Gastroesophageal sphincter (tissue), 4 donors: Measurements from ENCODE around the gene USP25. TPM values are rescaled to one million over a fixed set of nuclear protein-coding genes. Genes with fewer than 3 reads are reported as not detected.
"Not testable (repeated sequence)": the region's sequence is repeated elsewhere in the genome, so short reads cannot be mapped to it uniquely, and the experiment has no call there.

Source experiments
- ATAC-seq: fragments of 150-250 bp; one replicate; pipeline ENCODE4 v1.9.1; 2016; ENCODE audit warnings: mild to moderate bottlenecking, moderate library complexity
- H3K27ac ChIP-seq, 4 donors: fragments of 200-600 bp; sonication (generic) in 3 of 4; 1 replicate in 3 of 4; 2 replicates in 1 of 4; pipeline ENCODE4 v1.5.1; 2016 to 2019
- H3K27me3 ChIP-seq: fragments of 200-600 bp; sonication (generic); one replicate; pipeline ENCODE4 v1.5.1; 2019
- H3K36me3 ChIP-seq, 2 donors: fragments of 200-600 bp; sonication (generic); one replicate each; pipeline ENCODE4 v1.5.1; 2019; ENCODE audit warnings: control low read depth in 1 of 2
- H3K4me1 ChIP-seq, 3 donors: fragments of 200-600 bp; sonication (generic); 1 replicate in 2 of 3; 2 replicates in 1 of 3; pipeline ENCODE4 v1.5.1; 2016 to 2019; ENCODE audit warnings: control low read depth in 2 of 3
- H3K4me3 ChIP-seq, 2 donors: fragments of 200-600 bp; sonication (generic); one replicate each; pipeline ENCODE4 v1.5.1; 2019; ENCODE audit warnings: mild to moderate bottlenecking in 1 of 2, moderate library complexity in 1 of 2
- H3K9me3 ChIP-seq, 3 donors: fragments of 200-600 bp; sonication (generic); one replicate each; pipeline ENCODE4 v1.5.1; 2017 to 2019; ENCODE audit warnings: control low read depth in 2 of 3
- EP300 ChIP-seq: sonication (generic); formaldehyde crosslinking; IDR thresholded peaks from one replicate; pipeline ENCODE4 v1.6.1; 2017; ENCODE audit warnings: antibody characterized with exemption, mild to moderate bottlenecking
- POLR2A ChIP-seq, 2 donors: fragments of 450-650 bp; IDR thresholded peaks; one replicate each; pipeline ENCODE4 v1.6.1; 2017; ENCODE audit warnings: antibody characterized with exemption in 2 of 2, mild to moderate bottlenecking in 2 of 2, moderate library complexity in 1 of 2
- POLR2AphosphoS5 ChIP-seq: sonication (generic); formaldehyde crosslinking; IDR thresholded peaks from one replicate; pipeline ENCODE4 v1.6.1; 2017; ENCODE audit warnings: antibody characterized with exemption
- WGBS, 2 donors: methylation state at CpG; one replicate each; pipeline ENCODE4 v1.1.5; 2018; ENCODE audit warnings: low coverage in 1 of 2; 5-methylcytosine and 5-hydroxymethylcytosine counted together
- total RNA-seq, 4 donors: library from RNA; depleted of rRNA; stranded (reverse); fragments of >200 nt; gene quantifications; one replicate each; pipeline ENCODE4 v1.1.0, GENCODE V29; 2016
- TF ChIP-seq, protein P1 (sequence below), 4 experiments: fragments of 200-600 bp in 2 of 4; fragments of 450-650 bp in 2 of 4; sonication (generic) in 1 of 4; IDR thresholded peaks; one replicate each; pipeline ENCODE4 v1.5.1; 2017 to 2019; ENCODE audit warnings: antibody characterized with exemption in 4 of 4, mild to moderate bottlenecking in 2 of 4, moderate library complexity in 2 of 4

Gene USP25
- total RNA-seq, 4 donors from 2014 or later: 51.2 to 77.3 (median 59.5) TPM

DNA sequence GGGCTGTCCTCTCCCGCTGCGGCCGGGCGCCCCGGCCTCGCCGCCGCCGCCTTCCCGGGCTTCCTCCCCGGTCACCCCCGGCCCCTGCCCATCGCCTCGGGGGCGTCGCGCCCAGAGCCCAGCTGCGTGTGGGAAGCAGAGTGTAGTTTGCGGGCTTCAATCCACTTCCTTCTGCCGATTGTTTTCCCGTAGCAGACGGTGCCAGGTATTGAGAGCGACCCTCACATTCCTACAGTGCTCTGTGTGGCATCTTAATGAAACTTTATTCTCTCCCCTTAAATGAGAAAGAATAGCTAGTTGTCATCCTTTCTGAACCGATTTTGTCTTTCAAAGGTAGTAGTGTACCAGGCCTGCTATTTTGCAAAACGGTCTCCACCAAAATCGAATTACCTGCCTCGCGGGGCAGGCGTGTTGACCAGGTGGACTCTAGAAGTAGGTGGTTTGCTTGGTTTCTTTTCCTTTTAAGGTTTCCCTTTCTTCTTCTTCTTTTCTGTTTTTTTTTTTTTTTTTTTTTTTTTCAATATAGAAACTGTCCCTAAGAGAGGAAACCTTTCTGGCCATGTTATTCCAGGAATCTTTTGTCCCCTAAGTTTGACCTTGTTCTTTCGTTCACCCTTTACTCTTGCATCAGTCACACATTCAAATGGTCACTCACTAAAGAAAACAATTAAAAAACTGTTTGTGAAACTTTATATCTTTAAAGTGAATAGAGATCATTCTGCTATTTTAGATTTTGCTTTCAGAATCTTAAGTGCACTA lies 881 bp downstream of the USP25 start:
- H3K4me1 ChIP-seq: peaks cover 5 to 54% (median 9%) of the 10 kb centered on the region in 3 donors
- no peaks in the 10 kb centered on the region for H3K27me3 ChIP-seq
- H3K4me3 ChIP-seq: peak overlapping the region; percentile 93 to 100
- H3K36me3 ChIP-seq: no peaks in the 10 kb centered on the region
- peak overlapping the region; percentile 94 to 99 (median 97) for H3K27ac ChIP-seq
- TF ChIP-seq POLR2A (IDR thresholded peaks at IDR 0.05) (no peak), POLR2AphosphoS5 (no peak), EP300 (no peak)
- TF ChIP-seq, protein P1, sequence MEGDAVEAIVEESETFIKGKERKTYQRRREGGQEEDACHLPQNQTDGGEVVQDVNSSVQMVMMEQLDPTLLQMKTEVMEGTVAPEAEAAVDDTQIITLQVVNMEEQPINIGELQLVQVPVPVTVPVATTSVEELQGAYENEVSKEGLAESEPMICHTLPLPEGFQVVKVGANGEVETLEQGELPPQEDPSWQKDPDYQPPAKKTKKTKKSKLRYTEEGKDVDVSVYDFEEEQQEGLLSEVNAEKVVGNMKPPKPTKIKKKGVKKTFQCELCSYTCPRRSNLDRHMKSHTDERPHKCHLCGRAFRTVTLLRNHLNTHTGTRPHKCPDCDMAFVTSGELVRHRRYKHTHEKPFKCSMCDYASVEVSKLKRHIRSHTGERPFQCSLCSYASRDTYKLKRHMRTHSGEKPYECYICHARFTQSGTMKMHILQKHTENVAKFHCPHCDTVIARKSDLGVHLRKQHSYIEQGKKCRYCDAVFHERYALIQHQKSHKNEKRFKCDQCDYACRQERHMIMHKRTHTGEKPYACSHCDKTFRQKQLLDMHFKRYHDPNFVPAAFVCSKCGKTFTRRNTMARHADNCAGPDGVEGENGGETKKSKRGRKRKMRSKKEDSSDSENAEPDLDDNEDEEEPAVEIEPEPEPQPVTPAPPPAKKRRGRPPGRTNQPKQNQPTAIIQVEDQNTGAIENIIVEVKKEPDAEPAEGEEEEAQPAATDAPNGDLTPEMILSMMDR (IDR thresholded peaks at IDR 0.05): no peak
- ATAC-seq: no peak
- WGBS, 2 donors: 0 to 2% methylated on average over 8 to 12 of the region's 30 CpGs
- H3K9me3 ChIP-seq: no peaks in the 10 kb centered on the region

DNA sequence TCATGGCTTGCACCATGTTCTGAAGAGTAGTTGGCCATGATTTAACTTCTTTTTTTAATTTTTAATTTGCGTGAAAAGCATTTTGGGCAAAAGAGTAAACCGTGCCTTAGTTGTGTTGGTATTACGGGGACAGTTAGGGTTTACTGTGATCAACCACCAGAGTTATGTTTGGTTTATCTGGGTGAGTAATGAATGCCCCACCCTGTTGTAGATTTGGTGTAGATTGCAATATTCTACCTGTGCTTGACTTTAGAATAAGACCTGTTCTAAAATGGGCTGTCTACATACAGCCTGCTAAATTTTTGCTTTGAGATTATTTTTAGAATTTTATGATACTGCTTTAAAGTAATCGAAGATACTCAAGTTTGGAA lies 1.4 kb downstream of the USP25 start:
- ATAC-seq: no peak
- Histone ChIP-seq H3K27ac (peak overlapping the region in 3 of 4 donors; percentile 25 to 97 (median 94)), H3K4me3 (peak overlapping the region; percentile 93 to 100), H3K4me1 (peaks cover 5 to 60% (median 9%) of the 10 kb centered on the region in 3 donors), H3K36me3 (no peaks in the 10 kb centered on the region), H3K9me3 (no peaks in the 10 kb centered on the region), H3K27me3 (no peaks in the 10 kb centered on the region)
- TF ChIP-seq POLR2AphosphoS5 (no peak), EP300 (no peak)
- WGBS, 2 donors: 13 to 21% methylated on average over 3 to 4 of the region's 4 CpGs

DNA sequence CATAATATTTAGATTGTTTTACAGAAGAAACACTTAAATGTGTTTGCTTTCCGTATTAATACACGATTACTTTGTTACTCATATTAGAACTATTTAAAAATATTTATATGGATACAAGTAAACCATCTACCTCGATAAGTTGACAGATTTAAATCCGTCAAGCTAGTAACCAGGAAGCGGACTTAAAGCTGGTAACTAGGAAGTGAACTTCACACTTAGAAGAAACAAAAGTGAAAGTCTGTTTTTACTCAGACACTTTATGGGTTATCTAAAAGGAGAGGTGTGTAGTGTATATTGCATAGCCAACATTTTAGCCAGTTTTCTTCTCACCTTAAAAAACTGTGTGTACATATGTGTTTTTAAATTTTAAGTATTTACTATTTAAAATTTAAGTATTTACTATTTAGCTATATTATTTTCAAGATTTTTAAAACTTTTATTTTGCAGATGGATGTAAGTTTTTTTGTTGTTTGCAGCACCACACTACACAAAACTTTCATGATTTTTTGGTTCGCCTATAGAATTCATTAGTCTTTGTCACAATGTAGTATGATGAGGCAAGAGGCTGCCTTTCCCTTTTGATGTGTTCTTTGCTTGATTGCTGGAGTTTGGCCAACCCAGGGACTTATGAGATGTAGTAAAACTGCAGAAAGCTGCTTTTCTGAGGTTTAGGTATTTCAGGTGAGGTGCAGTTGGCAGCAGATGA lies 2.7 kb downstream of the USP25 start:
- no peaks in the 10 kb centered on the region for H3K27me3 ChIP-seq

DNA sequence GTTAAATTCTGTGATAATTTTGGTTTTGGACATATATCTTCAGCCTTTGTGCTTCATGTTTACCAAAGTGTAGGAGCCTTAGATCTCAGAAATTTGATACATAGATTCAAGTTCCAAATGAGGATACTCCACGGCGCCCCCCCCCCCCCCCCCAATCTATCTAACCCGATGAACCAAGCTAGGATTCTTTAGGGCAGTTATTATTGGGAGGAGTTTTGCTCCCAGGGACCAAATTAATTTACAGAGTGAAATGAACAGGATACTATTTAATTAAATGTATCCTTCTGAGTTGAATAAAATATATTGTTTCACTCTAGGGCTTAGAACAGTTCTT lies 3.2 kb downstream of the USP25 start:
- peak overlapping the region in 3 of 4 donors; percentile 4 to 43 (median 29) for H3K27ac ChIP-seq
- TF ChIP-seq POLR2A (IDR thresholded peaks at IDR 0.05) (no peak), POLR2AphosphoS5 (no peak), EP300 (no peak)
- TF ChIP-seq, protein P1 (IDR thresholded peaks at IDR 0.05): no peak
- 34 to 40% methylated on average over 2 to 3 of the region's 3 CpGs for WGBS, 2 donors
- no peaks in the 10 kb centered on the region for H3K36me3 ChIP-seq
- no peak for ATAC-seq
- peak overlapping the region in 1 of 2 donors; percentile 93 for H3K4me3 ChIP-seq
- H3K27me3 ChIP-seq: no peaks in the 10 kb centered on the region
- peaks cover 5 to 70% (median 9%) of the 10 kb centered on the region in 3 donors for H3K4me1 ChIP-seq
- no peaks in the 10 kb centered on the region for H3K9me3 ChIP-seq

More for the DNA sequence above, 2.7 kb downstream of the USP25 start:
- Histone ChIP-seq H3K4me1 (peaks cover 5 to 68% (median 9%) of the 10 kb centered on the region in 3 donors), H3K4me3 (peak overlapping the region; percentile 93 to 100), H3K9me3 (no peaks in the 10 kb centered on the region), H3K27ac (peak overlapping the region in 3 of 4 donors; percentile 4 to 97 (median 29)), H3K36me3 (no peaks in the 10 kb centered on the region)
- no peak for TF ChIP-seq POLR2AphosphoS5
- no peak for TF ChIP-seq EP300
- TF ChIP-seq POLR2A (IDR thresholded peaks at IDR 0.05): no peak
- TF ChIP-seq, protein P1 (IDR thresholded peaks at IDR 0.05): no peak
- WGBS, 2 donors: 16 to 28% methylated on average over 6 of the region's 6 CpGs
- no peak for ATAC-seq

DNA sequence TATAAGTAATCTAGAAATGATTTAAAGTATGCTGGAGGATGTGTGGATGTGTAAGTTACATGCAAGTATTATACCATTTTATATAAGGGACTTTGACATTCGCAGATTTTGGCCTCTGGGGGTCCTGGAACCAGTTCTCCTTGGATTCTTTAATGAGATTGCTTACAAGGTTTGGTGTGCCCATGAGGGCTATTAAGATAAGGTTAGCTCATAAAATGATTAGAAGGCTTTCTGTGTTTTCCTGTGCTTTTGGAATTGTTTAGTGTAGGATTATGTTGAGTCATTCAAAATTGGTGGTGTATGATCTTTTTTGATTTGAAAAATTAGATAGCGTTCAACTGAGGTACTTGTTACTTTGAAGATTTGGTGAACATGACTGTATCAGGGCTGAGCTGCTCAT lies 5.6 kb downstream of the USP25 start:
- Histone ChIP-seq H3K9me3 (no peaks in the 10 kb centered on the region), H3K27me3 (no peaks in the 10 kb centered on the region), H3K4me1 (peaks cover 9 to 84% (median 10%) of the 10 kb centered on the region in 3 donors), H3K36me3 (no peaks in the 10 kb centered on the region), H3K4me3 (no peak overlapping the region), H3K27ac (no peak overlapping the region)
- TF ChIP-seq EP300 (no peak), POLR2A (IDR thresholded peaks at IDR 0.05) (no peak), POLR2AphosphoS5 (no peak)
- TF ChIP-seq, protein P1 (IDR thresholded peaks at IDR 0.05): no peak
- 78 to 93% methylated on average over 2 of the region's 2 CpGs for WGBS, 2 donors
- no peak for ATAC-seq

DNA sequence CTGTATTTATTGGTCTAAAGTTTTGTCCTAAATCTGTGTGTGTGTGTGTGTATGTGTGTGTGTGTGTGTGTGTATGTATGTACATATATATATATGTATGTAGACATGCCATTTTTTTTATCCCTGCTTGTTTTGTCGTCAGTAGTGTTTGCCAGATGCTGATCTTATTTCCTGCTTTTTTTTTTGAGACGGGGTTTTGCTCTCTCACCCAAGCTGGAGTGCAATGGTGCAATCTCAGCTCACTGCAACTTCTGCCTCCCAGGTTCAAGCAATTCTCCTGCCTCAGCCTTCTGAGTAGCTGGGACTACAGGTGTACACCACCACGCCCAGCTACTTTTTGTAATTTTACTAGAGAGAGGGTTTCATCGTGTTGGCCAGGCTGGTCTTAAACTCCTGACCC lies 6.1 kb downstream of the USP25 start:
- not testable (repeated sequence) for H3K9me3 ChIP-seq, ATAC-seq, H3K4me3 ChIP-seq, H3K27me3 ChIP-seq, H3K36me3 ChIP-seq
- peaks cover 9 to 87% (median 10%) of the 10 kb centered on the region in 3 donors for H3K4me1 ChIP-seq
- peak overlapping the region in 2 of 4 donors; percentile 18 for H3K27ac ChIP-seq
- WGBS, 2 donors: 59 to 75% methylated on average over 4 of the region's 4 CpGs

DNA sequence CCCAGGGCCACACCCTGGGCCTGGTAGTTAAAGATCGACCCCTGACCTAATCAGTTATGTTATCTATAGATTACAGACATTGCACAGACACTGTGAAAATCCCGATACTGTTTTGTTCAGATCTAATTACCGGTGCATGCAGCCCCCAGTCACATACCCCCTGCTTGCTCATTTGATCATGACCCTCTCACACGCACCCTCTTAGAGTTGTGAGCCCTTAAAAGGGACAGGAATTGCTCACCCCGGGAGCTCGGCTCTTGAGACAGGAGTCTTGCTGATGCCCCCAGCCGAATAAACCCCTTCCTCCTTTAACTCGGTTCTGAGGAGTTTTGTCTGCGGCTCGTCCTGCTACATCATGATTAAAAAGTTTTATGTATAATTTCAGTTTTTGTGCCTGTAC lies 9.0 kb downstream of the USP25 start:
- H3K9me3 ChIP-seq, H3K27me3 ChIP-seq, ATAC-seq, H3K36me3 ChIP-seq, H3K4me3 ChIP-seq, H3K27ac ChIP-seq: not testable (repeated sequence)
- H3K4me1 ChIP-seq: peaks cover 9 to 88% (median 17%) of the 10 kb centered on the region in 3 donors
- 81 to 96% methylated on average over 6 to 9 of the region's 10 CpGs for WGBS, 2 donors
